Smooth muscle cell of the coronary artery (primary cell): Measurements from ENCODE around the gene USP26. TPM values are rescaled to one million over a fixed set of nuclear protein-coding genes. Genes with fewer than 3 reads are reported as not detected.

ENCODE experiments used
- total RNA-seq: library from RNA; depleted of rRNA; stranded (reverse); fragments of >200 nt; gene quantifications from 2 replicates; pipeline ENCODE4 v1.2.3, GENCODE V29; 2014; ENCODE audit warnings: low replicate concordance

USP26 gene, protein sequence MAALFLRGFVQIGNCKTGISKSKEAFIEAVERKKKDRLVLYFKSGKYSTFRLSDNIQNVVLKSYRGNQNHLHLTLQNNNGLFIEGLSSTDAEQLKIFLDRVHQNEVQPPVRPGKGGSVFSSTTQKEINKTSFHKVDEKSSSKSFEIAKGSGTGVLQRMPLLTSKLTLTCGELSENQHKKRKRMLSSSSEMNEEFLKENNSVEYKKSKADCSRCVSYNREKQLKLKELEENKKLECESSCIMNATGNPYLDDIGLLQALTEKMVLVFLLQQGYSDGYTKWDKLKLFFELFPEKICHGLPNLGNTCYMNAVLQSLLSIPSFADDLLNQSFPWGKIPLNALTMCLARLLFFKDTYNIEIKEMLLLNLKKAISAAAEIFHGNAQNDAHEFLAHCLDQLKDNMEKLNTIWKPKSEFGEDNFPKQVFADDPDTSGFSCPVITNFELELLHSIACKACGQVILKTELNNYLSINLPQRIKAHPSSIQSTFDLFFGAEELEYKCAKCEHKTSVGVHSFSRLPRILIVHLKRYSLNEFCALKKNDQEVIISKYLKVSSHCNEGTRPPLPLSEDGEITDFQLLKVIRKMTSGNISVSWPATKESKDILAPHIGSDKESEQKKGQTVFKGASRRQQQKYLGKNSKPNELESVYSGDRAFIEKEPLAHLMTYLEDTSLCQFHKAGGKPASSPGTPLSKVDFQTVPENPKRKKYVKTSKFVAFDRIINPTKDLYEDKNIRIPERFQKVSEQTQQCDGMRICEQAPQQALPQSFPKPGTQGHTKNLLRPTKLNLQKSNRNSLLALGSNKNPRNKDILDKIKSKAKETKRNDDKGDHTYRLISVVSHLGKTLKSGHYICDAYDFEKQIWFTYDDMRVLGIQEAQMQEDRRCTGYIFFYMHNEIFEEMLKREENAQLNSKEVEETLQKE
- total RNA-seq, result not detected in 2 replicates

DNA sequence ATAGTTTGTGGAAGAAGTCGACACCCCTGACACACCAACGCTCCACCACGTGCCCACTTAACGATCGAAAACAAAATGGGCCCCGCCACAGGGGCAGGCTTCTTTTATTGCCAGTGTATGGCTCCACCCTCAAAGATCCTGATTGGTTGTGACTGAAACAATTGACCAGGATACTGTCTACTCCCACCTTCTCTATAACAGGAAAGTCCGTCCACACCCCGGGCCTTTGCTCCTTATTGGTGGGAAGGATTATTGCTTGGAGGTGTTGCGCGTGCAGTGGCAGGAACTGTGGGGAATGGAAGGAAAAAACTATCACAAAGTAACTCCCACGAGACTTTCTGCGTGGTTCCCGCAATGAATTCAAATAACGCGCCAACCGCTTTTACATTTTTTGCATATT is at the start of gene USP26:
Gene USP26 (minus strand): TSS at position 79 of the 400 bp plus-strand sequence. CDS start 68,889 bp downstream, outside the sequence.

Other genes with a start within 250 kb of the USP26 start
- 0.08 TPM in 1 of 2 replicates, not detected in the other for gene HS6ST2, start 138.5 kb downstream of the USP26 start, total RNA-seq
- gene TFDP3, start 121.2 kb upstream of the USP26 start, total RNA-seq, result not detected in 2 replicates